MM.1S (cell line): ENCODE measurements around the gene MTHFD1.

Experiments
- CTCF ChIP-seq: fragments of 300-600 bp; sonication (generic); IDR thresholded peaks from 2 replicates; pipeline ENCODE4 v1.5.1; 2016; ENCODE audit warnings: antibody characterized with exemption, low read length, mixed read lengths
- EZH2 ChIP-seq: fragments of 300-600 bp; sonication (generic); optimal IDR thresholded peaks from 2 replicates; pipeline ENCODE3; 2017; ENCODE audit warnings: low read depth, mild to moderate bottlenecking, antibody characterized with exemption, low read length, mixed read lengths

- TF ChIP-seq CTCF (no peak), EZH2 (no peak)
These were observed 846 bp upstream of the MTHFD1 start for GRCh38 chr14:64387232-64387781.
